ENCODE results near the gene EDEM3.

Gene EDEM3

DNA sequence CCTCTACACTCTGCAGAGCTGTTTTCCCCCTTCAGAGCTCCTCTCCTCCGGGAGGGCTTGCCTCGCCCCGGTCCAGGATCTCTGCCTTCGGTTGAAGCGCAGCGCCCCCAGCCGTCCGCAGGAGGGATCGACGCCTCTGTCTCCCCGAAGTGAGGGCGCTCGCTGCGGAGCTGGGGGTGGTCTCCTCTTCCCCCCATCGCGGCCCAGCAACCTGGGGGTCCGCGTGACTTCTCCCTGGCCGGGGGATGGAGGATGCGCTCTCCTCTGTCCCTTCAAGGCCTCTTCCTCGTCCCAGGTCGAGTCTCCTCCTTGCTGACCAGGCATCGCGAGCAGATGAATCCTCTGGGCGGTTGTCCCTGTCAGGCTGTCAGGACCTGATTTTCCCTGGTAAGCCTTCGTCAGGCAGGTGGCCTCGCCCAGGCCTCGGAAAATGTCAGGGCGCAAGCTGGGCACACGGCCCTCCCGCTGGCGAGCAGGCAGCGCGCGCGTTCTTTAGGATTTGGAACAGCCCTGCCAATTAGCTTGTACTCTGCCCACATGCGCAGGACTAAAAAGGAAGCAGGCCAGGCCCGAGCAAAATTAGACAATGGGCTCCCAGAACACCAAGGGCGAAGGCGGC, 90.5 kb downstream of the EDEM3 start:
- TF ChIP-seq FOXP2 (optimal IDR thresholded peaks at IDR 0.05; ENCODE audit: control extremely low read depth, extremely low read length, insufficient read depth) (no peak), EZH2 (IDR thresholded peaks at IDR 0.05) (no peak), POLR2AphosphoS5 (IDR thresholded peaks at IDR 0.05; ENCODE audit: borderline replicate concordance, low read depth, low read length) (no peak)
- Histone ChIP-seq H3K36me3 (ENCODE audit: insufficient read depth, low read length) (no peaks in the 10 kb centered on the region), H3K4me3 (no peak overlapping the region), H3K27ac (no peak overlapping the region), H3K9me3 (ENCODE audit: low read depth, low read length) (no peaks in the 10 kb centered on the region), H3K9ac (ENCODE audit: insufficient read length) (no peak overlapping the region)
- DNase-seq (ENCODE audit: low read depth, low spot score), result no peak

DNA sequence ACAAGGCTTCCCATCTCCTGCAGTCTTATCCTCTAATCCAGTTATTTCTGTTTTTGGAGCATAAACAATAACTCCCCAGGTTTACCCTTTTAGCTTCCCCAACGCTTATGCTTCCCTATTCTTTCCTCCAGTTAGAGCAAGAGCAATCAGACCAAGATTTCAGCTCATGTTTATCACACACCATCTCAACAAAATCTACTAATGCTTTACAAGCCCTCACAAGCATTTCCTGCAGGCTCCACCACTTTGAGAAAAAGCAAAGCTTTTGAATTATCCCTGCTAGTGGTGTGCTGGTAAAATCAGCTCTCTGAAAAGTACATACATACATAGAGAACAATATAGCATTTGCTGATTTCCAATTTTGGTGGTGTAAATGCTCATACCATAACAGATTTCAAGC, 92.9 kb downstream of the EDEM3 start:
- Histone ChIP-seq H3K36me3 (ENCODE audit: insufficient read depth, low read length) (no peaks in the 10 kb centered on the region), H3K27ac (no peak overlapping the region), H3K4me3 (no peak overlapping the region), H3K9ac (ENCODE audit: insufficient read length) (no peak overlapping the region), H3K9me3 (ENCODE audit: low read depth, low read length) (no peaks in the 10 kb centered on the region)
- TF ChIP-seq FOXP2 (optimal IDR thresholded peaks at IDR 0.05; ENCODE audit: control extremely low read depth, extremely low read length, insufficient read depth) (no peak), EZH2 (IDR thresholded peaks at IDR 0.05) (no peak), POLR2AphosphoS5 (IDR thresholded peaks at IDR 0.05; ENCODE audit: borderline replicate concordance, low read depth, low read length) (no peak)
- DNase-seq (ENCODE audit: low read depth, low spot score), result no peak

- no peak overlapping the region for H3K9ac ChIP-seq (ENCODE audit: insufficient read length)
- TF ChIP-seq FOXP2 (optimal IDR thresholded peaks at IDR 0.05; ENCODE audit: control extremely low read depth, extremely low read length, insufficient read depth) (no peak), EZH2 (IDR thresholded peaks at IDR 0.05) (no peak), POLR2AphosphoS5 (IDR thresholded peaks at IDR 0.05; ENCODE audit: borderline replicate concordance, low read depth, low read length) (no peak)
Observed at GRCh38 chr1:184660462-184661191, 94.0 kb downstream of the EDEM3 start.

GRCh38 chr1:184658055-184658454, 96.6 kb downstream of the EDEM3 start:
- DNase-seq (ENCODE audit: low read depth, low spot score), result no peak
- no peak overlapping the region for H3K9ac ChIP-seq (ENCODE audit: insufficient read length)

More at GRCh38 chr1:184660462-184661191, 94.0 kb downstream of the EDEM3 start:
- no peak overlapping the region for H3K4me3 ChIP-seq
- H3K27ac ChIP-seq, result no peak overlapping the region
- no peaks in the 10 kb centered on the region for H3K9me3 ChIP-seq (ENCODE audit: low read depth, low read length)
- no peaks in the 10 kb centered on the region for H3K36me3 ChIP-seq (ENCODE audit: insufficient read depth, low read length)
- no peak for DNase-seq (ENCODE audit: low read depth, low spot score)

DNA sequence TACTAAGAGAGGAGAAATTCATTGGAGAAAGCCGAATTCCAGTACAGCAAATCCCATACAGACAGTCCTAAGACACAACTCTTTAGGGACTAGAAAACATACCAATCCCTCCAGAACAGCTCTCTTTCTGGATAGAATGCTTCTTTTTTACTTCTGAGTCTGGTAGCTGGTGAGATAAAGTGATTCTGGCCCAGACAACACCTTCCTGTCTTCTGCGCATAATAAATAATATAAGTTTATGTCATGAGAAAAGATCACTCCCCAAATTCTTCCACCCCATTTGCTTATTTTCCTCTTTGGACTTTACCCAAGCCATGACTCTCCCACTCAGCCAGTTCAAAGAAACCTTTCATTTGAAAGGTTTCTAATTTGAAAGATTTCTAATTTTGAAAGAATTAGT, 98.4 kb downstream of the EDEM3 start:
- Histone ChIP-seq H3K4me3 (no peak overlapping the region), H3K9me3 (ENCODE audit: low read depth, low read length) (no peaks in the 10 kb centered on the region)
- TF ChIP-seq FOXP2 (optimal IDR thresholded peaks at IDR 0.05; ENCODE audit: control extremely low read depth, extremely low read length, insufficient read depth), result no peak
- no peak for TF ChIP-seq POLR2AphosphoS5 (IDR thresholded peaks at IDR 0.05; ENCODE audit: borderline replicate concordance, low read depth, low read length)
- no peak for TF ChIP-seq EZH2 (IDR thresholded peaks at IDR 0.05)

More at GRCh38 chr1:184658055-184658454, 96.6 kb downstream of the EDEM3 start:
- Histone ChIP-seq H3K4me3 (no peak overlapping the region), H3K36me3 (ENCODE audit: insufficient read depth, low read length) (no peaks in the 10 kb centered on the region), H3K9me3 (ENCODE audit: low read depth, low read length) (no peaks in the 10 kb centered on the region), H3K27ac (no peak overlapping the region)
- TF ChIP-seq EZH2 (IDR thresholded peaks at IDR 0.05) (no peak), FOXP2 (optimal IDR thresholded peaks at IDR 0.05; ENCODE audit: control extremely low read depth, extremely low read length, insufficient read depth) (no peak), POLR2AphosphoS5 (IDR thresholded peaks at IDR 0.05; ENCODE audit: borderline replicate concordance, low read depth, low read length) (no peak)

GRCh38 chr1:184655185-184655584, 99.5 kb downstream of the EDEM3 start:
- Histone ChIP-seq H3K9ac (ENCODE audit: insufficient read length) (no peak overlapping the region), H3K36me3 (ENCODE audit: insufficient read depth, low read length) (no peaks in the 10 kb centered on the region), H3K27ac (no peak overlapping the region), H3K9me3 (ENCODE audit: low read depth, low read length) (no peaks in the 10 kb centered on the region), H3K4me3 (no peak overlapping the region)
- DNase-seq (ENCODE audit: low read depth, low spot score), result no peak
- TF ChIP-seq POLR2AphosphoS5 (IDR thresholded peaks at IDR 0.05; ENCODE audit: borderline replicate concordance, low read depth, low read length) (no peak), FOXP2 (optimal IDR thresholded peaks at IDR 0.05; ENCODE audit: control extremely low read depth, extremely low read length, insufficient read depth) (no peak), EZH2 (IDR thresholded peaks at IDR 0.05) (no peak)

More for the DNA sequence above, 98.4 kb downstream of the EDEM3 start:
- H3K9ac ChIP-seq (ENCODE audit: insufficient read length), result no peak overlapping the region
- no peaks in the 10 kb centered on the region for H3K36me3 ChIP-seq (ENCODE audit: insufficient read depth, low read length)
- DNase-seq (ENCODE audit: low read depth, low spot score), result no peak
- no peak overlapping the region for H3K27ac ChIP-seq

- Histone ChIP-seq H3K9ac (ENCODE audit: insufficient read length) (no peak overlapping the region), H3K36me3 (ENCODE audit: insufficient read depth, low read length) (no peaks in the 10 kb centered on the region), H3K9me3 (ENCODE audit: low read depth, low read length) (no peaks in the 10 kb centered on the region), H3K27ac (no peak overlapping the region), H3K4me3 (no peak overlapping the region)
- TF ChIP-seq POLR2AphosphoS5 (IDR thresholded peaks at IDR 0.05; ENCODE audit: borderline replicate concordance, low read depth, low read length) (no peak), FOXP2 (optimal IDR thresholded peaks at IDR 0.05; ENCODE audit: control extremely low read depth, extremely low read length, insufficient read depth) (no peak), EZH2 (IDR thresholded peaks at IDR 0.05) (no peak)
- DNase-seq (ENCODE audit: low read depth, low spot score), result no peak
Observed at GRCh38 chr1:184650177-184650866, 104.3 kb downstream of the EDEM3 start.

DNA sequence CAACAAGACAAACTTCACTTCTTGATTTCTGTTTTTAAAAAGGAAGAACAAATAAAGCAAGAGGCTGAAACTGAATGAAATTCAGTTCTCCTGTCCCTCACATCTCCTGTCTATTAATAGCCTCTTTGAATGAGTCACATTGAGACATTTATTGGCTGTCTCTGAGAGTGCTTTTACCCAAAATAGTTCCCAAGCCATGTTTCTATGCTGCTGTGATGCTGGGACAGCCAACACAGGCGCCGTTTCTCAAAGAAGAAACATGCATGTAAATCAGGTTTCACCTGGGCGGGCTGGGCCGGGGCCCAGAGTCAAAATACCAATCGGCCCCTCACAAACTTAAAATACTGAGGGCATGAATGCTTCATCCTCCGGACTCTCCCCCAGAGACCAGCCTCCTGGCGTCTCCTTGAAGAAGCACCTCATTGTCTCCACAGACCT, 105.2 kb downstream of the EDEM3 start:
- no peak for DNase-seq (ENCODE audit: low read depth, low spot score)
- Histone ChIP-seq H3K4me3 (no peak overlapping the region), H3K36me3 (ENCODE audit: insufficient read depth, low read length) (no peaks in the 10 kb centered on the region), H3K9ac (ENCODE audit: insufficient read length) (no peak overlapping the region), H3K27ac (no peak overlapping the region), H3K9me3 (ENCODE audit: low read depth, low read length) (no peaks in the 10 kb centered on the region)
- no peak for TF ChIP-seq EZH2 (IDR thresholded peaks at IDR 0.05)
- no peak for TF ChIP-seq FOXP2 (optimal IDR thresholded peaks at IDR 0.05; ENCODE audit: control extremely low read depth, extremely low read length, insufficient read depth)
- TF ChIP-seq POLR2AphosphoS5 (IDR thresholded peaks at IDR 0.05; ENCODE audit: borderline replicate concordance, low read depth, low read length), result no peak

Data from SK-N-MC (cell line).